Lower lobe of right lung (tissue), 2 donors: ENCODE measurements around the gene DMD. TPM values are rescaled to one million over a fixed set of nuclear protein-coding genes. Genes with fewer than 3 reads are reported as not detected.

Experiments used
- ATAC-seq, 2 donors: fragments of 200-7000 bp; cut with Tn5 transposase; one replicate each; pipeline ENCODE4 v1.9.1; 2020 to 2022; ENCODE audit warnings: mild to moderate bottlenecking in 2 of 2, moderate library complexity in 2 of 2
- DNase-seq: peaks from one replicate; pipeline ENCODE4 v3.0.0-alpha.2; 2020
- H3K27ac ChIP-seq: fragments of 200-600 bp; one replicate; pipeline ENCODE4 v1.8.0; 2022
- H3K27me3 ChIP-seq: fragments of 200-600 bp; one replicate; pipeline ENCODE4 v1.8.0; 2022; ENCODE audit warnings: low read depth
- H3K36me3 ChIP-seq: fragments of 200-600 bp; one replicate; pipeline ENCODE4 v1.8.0; 2022; ENCODE audit warnings: mild to moderate bottlenecking
- H3K4me1 ChIP-seq: fragments of 200-600 bp; one replicate; pipeline ENCODE4 v1.8.0; 2022
- H3K4me3 ChIP-seq: fragments of 200-600 bp; one replicate; pipeline ENCODE4 v1.8.0; 2022; ENCODE audit warnings: mild to moderate bottlenecking
- H3K9me3 ChIP-seq: fragments of 200-600 bp; one replicate; pipeline ENCODE4 v1.8.0; 2022
- intact Hi-C: fragments of 100-400 bp; cut with DNase I; formaldehyde crosslinking; loops from one replicate; pipeline ENCODE4 v1.11.0; 2022
- total RNA-seq: library from RNA; stranded (reverse); fragmentation: NEBNext Ultra II Directional; extraction: Animal tissue kit (Norgen Biotek cat#: 25700); gene quantifications from one replicate; pipeline ENCODE4 v1.2.1, GENCODE V29; 2021
- TF ChIP-seq, protein P1 (sequence below): fragments of 200-600 bp; IDR thresholded peaks from one replicate; pipeline ENCODE4 v1.8.0; 2022; ENCODE audit warnings: antibody characterized with exemption, mild to moderate bottlenecking
- donor health status: DM: no; HTN: yes; CAD: no; lungs with severe emphysema.

DMD gene
- total RNA-seq, 1 donor from 2014 or later: 29.4 TPM

DNA sequence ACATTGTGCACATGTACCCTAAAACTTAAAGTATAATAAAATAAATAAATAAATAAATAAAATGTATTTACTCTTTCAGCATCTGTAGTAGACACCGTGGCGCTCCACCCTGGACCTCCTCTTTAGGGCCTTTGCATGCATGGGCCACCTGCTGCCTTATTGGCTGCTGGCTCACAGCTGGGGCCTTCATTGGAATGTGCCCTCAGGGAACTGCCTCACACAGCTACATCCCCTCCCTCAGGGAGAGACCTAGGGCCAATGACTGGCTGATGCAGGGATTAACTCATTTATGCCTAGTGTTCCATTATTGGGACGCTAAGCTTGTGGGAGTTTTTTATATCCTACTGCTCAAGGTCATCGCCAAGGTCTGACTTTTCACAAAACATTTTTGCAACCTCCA, 1836.6 kb downstream of the DMD start:
- Histone ChIP-seq H3K4me3 (no peak overlapping the region), H3K36me3 (no peaks in the 10 kb centered on the region), H3K27ac (no peak overlapping the region), H3K27me3 (no peaks in the 10 kb centered on the region), H3K9me3 (no peaks in the 10 kb centered on the region), H3K4me1 (no peaks in the 10 kb centered on the region)
- no peak for DNase-seq
- ATAC-seq: no peak
- TF ChIP-seq, protein P1, sequence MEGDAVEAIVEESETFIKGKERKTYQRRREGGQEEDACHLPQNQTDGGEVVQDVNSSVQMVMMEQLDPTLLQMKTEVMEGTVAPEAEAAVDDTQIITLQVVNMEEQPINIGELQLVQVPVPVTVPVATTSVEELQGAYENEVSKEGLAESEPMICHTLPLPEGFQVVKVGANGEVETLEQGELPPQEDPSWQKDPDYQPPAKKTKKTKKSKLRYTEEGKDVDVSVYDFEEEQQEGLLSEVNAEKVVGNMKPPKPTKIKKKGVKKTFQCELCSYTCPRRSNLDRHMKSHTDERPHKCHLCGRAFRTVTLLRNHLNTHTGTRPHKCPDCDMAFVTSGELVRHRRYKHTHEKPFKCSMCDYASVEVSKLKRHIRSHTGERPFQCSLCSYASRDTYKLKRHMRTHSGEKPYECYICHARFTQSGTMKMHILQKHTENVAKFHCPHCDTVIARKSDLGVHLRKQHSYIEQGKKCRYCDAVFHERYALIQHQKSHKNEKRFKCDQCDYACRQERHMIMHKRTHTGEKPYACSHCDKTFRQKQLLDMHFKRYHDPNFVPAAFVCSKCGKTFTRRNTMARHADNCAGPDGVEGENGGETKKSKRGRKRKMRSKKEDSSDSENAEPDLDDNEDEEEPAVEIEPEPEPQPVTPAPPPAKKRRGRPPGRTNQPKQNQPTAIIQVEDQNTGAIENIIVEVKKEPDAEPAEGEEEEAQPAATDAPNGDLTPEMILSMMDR: no peak
- intact Hi-C loops: no loop called here

DNA sequence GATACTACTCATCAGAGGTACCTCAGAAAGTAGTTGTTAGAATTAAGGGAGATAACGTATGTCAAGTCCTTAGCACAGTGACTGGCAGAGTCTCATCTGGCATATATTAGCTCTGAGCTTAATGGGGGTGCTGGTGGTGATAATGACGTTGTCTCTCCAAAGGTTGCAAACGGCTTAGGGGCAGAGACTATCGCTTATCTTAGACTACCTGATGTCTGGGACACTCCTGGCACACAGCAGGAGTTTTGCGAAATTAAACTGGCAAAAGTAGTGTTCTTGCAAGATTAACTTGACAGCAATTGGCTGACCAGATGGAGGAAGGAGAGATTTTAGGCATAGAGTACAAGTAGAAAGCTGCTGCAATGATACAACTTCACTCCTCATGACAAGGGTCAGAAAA, 1839.4 kb downstream of the DMD start:
- intact Hi-C loops: no loop called here
- ATAC-seq: no peak
- H3K27me3 ChIP-seq: no peaks in the 10 kb centered on the region
- TF ChIP-seq, protein P1: no peak
- DNase-seq: no peak
- H3K36me3 ChIP-seq: no peaks in the 10 kb centered on the region
- H3K4me3 ChIP-seq: no peak overlapping the region
- no peaks in the 10 kb centered on the region for H3K9me3 ChIP-seq
- no peaks in the 10 kb centered on the region for H3K4me1 ChIP-seq
- H3K27ac ChIP-seq: no peak overlapping the region

DNA sequence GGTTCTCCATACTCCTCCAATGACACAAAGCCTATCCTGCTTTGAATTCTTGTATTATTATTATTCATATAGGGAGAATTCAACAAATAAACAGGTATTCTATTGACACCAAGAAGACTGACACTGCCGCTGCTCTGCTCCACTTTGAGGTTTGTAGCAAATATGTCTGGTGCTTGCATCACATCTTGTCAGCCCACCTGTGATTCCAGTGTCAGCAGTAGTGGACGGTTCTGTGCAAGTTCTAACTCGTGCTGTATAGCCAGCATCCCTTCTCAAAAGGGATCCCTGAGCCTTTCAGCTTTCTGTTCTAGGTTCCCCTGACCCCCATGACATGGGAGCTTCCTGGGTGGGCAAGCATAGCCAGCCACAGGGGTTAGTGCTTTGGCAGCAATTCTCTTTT, 1843.5 kb downstream of the DMD start:
- no peak overlapping the region for H3K4me3 ChIP-seq
- TF ChIP-seq, protein P1: no peak
- H3K36me3 ChIP-seq: no peaks in the 10 kb centered on the region
- ATAC-seq (no peak), DNase-seq (no peak)
- no peaks in the 10 kb centered on the region for H3K9me3 ChIP-seq
- H3K4me1 ChIP-seq: no peaks in the 10 kb centered on the region
- no peak overlapping the region for H3K27ac ChIP-seq
- intact Hi-C loops: no loop called here
- H3K27me3 ChIP-seq: no peaks in the 10 kb centered on the region

DNA sequence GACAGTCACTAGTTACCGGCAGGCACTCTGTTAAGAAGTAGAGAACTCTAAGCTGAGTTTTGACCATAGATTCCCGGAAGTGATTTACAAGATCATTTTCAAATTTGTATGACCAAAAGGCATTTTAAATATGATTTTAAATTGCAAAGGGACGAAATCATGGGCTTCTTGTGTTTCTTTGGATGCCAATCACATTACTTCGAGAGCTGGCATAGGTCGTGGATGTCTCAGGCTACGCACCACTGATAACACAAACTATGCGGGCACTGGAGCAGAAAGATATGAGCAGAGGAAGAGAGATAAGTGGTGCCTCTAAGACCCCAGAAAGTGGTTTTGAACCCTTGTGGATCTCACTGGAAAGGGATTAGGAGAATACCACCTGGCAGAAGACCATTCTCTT, 1845.3 kb downstream of the DMD start:
- H3K27me3 ChIP-seq: no peaks in the 10 kb centered on the region
- ATAC-seq (no peak), DNase-seq (no peak)
- no peaks in the 10 kb centered on the region for H3K9me3 ChIP-seq
- no peaks in the 10 kb centered on the region for H3K4me1 ChIP-seq
- no peak overlapping the region for H3K4me3 ChIP-seq
- no peak overlapping the region for H3K27ac ChIP-seq
- no peaks in the 10 kb centered on the region for H3K36me3 ChIP-seq
- intact Hi-C loops: no loop called here
- TF ChIP-seq, protein P1: no peak

DNA sequence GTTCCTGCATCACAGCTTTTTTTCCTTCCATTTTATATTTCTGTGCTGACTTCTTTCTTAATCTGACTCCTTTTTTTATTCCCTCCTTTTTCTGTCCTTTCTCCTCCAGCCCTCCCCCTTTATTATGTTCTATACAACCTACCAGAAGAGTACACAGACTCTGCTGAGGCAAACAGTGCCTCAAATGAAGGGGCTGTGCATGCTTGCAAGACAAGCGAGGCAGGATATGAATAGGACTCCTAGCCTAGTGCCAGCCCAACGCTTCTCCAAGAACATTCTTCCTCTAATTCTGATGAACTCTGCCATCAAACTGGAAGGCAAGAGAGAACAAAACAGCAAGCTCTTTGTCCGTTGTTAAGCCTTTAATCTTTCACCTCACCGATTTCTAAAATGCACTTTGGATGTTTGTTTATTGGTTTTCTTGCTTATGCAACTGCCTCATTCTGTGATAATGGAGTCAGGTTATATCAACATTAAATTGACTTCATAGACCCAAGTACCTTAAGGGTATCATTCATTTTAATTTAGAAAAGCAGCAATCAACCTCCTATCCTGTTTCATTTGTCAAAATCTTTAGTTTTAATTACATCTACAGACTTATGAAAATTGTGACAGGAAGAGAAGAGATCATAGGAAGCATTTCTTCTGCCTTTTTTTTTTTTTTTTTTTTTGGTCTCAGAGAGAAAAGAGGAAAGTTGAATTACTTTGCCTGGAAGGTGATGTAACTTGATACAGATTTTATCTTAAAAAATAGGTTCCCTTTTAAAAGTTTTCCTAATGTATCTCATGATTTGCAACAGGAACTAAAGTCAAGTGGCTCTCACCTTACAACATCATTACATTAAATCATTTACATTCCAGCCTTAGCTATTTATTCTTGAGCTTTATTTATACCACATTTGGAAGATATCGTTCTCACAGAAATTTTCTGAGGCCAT, 1854.8 kb downstream of the DMD start:
- no peak for DNase-seq
- Histone ChIP-seq H3K36me3 (no peaks in the 10 kb centered on the region), H3K9me3 (no peaks in the 10 kb centered on the region), H3K27ac (no peak overlapping the region), H3K27me3 (no peaks in the 10 kb centered on the region), H3K4me3 (no peak overlapping the region), H3K4me1 (no peaks in the 10 kb centered on the region)
- ATAC-seq: no peak
- intact Hi-C loops: no loop called here
- TF ChIP-seq, protein P1: no peak
